ENCODE measurements around the gene GPR146.

GPR146 gene

DNA sequence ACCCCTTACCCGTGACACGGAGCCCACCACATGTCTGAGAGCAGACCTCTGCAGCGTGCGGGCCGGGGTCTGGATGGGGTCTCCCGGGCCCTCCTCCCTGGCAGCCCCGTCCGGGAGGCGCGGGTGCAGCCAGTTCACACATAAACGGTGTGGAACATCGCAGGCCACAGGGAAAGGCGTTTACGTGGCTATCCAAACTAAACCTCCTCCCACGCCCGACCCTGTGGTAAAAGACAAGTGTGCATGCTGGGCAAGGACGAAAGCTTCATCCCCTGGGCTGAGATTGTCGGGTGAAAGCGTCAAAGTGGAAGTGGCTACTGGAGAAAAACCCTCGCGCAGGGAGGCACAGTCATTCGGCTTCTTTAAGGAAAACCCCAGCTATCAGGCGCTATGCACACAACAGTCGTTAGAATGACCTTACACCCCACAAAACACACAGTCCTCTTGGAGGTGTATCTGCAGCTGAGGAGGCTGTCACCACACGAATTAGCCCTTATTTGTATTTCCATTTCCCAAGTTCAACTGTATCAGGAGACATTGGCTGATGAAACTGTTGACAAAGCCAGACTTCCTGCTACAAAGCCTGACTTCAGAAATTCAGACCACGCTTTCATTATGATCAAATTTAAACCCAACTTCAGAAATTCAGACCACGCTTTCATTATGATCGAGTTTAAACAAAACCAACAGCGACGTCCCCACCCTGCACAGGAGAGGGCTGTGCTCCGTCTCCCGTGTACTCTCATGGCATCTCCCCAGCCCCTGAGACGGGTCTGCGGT is 58.9 kb downstream of the GPR146 start:
- DNase-seq (ENCODE audit: insufficient read length, low spot score): peak; percentile 66
- FAIRE-seq: peak; percentile 94

DNA sequence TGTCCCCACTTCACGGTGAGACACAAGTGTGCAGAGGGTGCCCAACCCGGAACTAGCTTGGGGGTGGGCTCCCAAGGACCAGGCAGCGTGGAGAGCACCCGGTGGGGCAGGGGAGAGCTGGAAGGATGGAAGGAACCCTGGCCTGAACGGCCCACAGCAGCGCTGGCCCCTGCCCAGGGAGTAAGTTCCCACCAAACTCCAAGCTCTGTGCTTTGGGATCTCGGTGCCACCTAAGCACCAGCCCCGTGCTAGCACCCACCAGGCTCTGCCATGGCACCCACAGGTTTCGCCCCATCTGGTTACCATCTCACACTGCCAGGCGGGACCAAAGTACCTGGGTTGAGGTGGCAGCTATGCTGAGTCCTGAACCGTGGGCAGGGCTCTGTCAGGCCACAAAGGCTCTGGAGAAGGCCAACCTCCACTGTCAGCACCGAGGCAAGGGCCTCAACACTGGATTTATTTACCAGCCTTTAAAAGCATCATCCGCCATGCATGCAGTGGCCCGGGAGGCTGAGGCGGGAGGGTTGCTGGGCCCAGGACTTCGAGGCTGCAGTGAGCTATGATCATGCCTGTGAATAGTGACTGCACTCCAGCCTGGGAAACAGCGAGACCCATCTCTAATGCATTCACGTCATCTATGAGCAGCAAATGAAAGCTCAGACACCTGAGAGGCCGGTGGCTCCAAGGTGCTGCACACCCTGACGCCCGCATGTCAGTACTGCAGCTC is 59.6 kb downstream of the GPR146 start:
- peak; percentile 4 for FAIRE-seq
- DNase-seq (ENCODE audit: insufficient read length, low spot score): no peak

DNA sequence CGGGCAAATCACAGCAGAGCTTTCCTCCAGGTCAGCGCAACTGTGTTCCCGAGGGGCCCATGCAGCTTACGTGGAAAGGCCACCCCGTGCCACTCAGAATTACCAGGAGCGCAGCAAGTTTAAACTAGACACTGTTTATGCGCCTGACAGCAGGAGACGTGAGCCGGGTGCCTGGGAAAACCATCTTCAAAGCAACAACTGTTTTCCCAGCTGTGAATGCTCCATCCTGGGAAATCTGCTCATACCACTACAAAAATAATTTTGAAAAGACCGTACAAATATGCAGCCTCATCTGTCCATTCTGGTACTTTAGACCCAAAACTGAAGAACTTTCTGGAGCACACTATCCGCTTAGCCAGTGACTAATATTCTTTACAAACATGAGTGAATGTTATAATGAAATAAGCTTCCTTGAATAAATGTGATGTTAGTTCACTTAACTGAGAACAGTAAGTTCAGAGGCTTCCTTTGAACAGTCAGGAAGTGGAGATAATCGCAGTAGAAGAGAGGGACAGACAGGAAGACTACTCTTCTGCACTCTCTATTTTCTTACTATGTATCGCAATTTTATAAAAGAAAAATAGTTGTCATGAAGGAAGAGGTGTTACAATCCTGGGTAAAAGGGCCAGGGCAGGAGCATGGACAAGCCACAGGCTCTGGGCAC is 60.3 kb downstream of the GPR146 start:
- peak; percentile 78 for FAIRE-seq
- no peak for DNase-seq (ENCODE audit: insufficient read length, low spot score)

DNA sequence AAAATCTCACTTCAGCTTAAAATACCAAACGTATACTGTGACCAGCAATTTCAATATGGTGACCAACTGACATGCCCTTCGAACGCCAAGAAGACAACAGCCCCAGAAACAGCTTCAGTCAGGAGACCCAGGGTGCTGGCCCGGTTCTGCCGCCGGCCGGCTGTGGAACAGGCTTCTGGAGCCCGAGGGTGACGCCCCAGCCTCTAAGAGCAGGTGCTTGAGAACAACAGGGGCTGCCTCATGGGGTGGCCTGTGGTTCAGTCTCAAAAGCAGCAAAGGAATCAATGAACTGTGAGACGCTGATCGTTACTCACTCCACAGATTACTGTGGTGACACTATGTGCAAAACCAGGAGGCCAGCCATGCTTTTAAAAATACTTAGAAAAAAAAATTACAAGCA is 60.8 kb downstream of the GPR146 start:
- FAIRE-seq: peak; percentile 95
- peak; percentile 56 for DNase-seq (ENCODE audit: insufficient read length, low spot score)

DNA sequence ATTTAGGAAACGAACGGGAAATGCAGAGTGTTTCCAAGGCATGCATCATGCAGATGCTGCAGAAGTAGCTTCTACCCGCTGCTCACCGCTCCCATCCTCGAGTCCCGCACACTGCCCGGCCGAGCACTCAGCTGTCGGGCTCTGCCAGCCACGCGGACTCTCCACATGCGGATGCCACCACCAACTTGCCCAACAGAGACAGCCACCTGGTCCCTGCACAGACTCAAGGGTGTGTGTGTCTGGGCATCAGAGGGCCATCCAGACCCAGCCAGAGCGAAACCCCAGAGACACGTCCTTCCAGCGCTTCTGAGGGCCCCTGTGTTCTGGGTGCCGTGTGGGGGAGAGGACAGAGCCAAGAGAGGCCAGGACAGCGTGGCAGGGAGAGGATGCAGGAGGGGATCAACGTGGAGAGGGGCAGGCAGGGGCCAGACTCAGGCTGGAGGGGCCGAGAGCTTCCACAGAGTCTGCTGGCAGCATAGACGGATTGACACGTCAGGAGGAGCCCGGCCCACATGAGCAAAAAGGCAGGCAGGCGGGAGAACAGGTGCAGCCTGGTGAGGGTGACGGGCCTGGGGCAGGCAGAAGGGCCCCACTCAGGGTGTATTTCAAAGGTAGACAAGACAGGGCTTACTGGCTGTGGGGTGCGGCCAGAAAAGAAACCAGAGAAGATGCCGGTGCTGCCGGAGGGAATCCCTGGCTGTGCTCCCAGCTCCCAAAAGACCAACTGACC is 61.9 kb downstream of the GPR146 start:
- DNase-seq (ENCODE audit: insufficient read length, low spot score): no peak
- no peak for FAIRE-seq

DNA sequence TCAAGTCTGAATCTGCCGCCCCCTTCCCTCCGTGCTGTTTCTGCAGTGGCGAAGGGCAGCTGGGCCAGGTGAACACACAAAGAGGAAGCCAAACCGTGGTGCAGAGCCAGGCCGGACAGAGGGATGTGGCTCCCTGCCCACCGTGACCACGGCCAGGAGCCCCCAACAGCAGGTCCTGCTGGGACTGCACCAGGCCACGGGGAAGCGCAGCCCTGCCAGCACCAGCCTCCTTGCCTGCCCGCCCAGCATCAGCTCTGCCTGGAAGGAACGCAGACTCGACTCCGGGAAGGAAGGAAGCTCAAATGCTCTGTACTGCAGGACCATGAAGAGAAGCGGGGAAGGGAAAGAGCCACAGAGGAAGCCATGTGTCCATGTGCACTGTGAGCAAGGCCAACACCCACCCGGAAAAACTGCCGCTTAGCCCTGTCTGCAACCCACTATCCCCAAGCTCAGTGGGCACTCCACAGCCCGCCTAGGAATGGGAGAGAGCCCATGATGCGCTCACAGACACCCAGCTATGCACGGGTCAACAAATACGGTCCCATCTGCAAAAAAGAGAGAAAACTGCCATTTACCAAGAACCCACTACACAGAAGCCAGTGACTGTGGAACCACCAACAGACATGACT is 62.6 kb downstream of the GPR146 start:
- no peak for FAIRE-seq

DNA sequence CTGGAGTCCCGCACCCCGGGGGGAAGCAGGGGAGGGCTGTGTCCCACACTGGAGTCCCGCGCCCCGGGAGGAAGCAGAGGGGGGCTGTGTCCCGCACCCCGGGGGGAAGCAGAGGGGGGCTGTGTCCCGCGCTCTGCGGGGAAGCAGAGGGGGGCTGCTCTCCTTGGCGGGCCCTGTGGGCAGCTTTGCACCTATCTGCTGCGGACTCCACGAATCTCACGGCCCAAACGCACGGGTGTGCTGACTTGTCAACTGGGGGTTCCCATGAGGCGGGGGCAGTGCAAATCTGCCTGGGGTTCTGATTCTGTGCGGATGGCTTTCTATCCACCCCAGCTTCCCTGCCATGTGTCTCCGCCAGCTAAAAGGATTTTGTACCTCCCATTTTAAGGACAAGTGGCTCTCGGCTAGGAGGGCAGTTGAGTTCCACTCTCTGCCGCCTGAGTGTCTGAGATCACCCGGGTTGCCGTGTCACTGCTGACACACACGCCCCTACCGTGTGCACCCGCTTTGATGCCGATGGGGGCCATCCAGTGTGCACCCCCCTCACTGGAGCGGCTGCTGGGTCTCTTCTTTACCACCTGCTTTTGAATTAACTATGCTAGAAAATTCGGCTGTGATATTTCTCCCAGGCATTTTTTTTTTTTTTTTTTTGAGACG is 64.0 kb downstream of the GPR146 start:
- FAIRE-seq (no peak), DNase-seq (ENCODE audit: insufficient read length, low spot score) (no peak)

More for the DNA sequence above, 62.6 kb downstream of the GPR146 start:
- no peak for DNase-seq (ENCODE audit: insufficient read length, low spot score)

Measured in GM19239 (cell line).